ENCODE measurements around the gene RUNX2.
A peak's percentile ranks its signal among the peaks of the same experiment; 100 is the strongest.
"Not testable (repeated sequence)": the region's sequence is repeated elsewhere in the genome, so short reads cannot be mapped to it uniquely, and the experiment has no call there.

The RUNX2 gene

GRCh38 chr6:45327956-45328522 lies at the start of gene RUNX2:
Gene RUNX2, plus strand, starts transcription at chr6:45328330. Its CDS starts 397 bp downstream, at chr6:45328727.
- peak in 2 of 6 experiments; percentile 4 to 9 for DNase-seq

GRCh38 chr6:45278367-45278766 lies 49.8 kb upstream of the RUNX2 start:
- DNase-seq: no peak

GRCh38 chr6:45286707-45287106 lies 41.4 kb upstream of the RUNX2 start:
- DNase-seq: not testable (repeated sequence)

- no peak for DNase-seq
These were observed 38.2 kb upstream of the RUNX2 start for GRCh38 chr6:45289751-45290514.

GRCh38 chr6:45293306-45293705 lies 34.8 kb upstream of the RUNX2 start:
- peak in 3 of 6 experiments; percentile 14 to 46 (median 30) for DNase-seq

- DNase-seq: not testable (repeated sequence)
These were observed 33.9 kb upstream of the RUNX2 start for GRCh38 chr6:45294065-45294701.

- DNase-seq: no peak
These were observed 30.8 kb upstream of the RUNX2 start for GRCh38 chr6:45297320-45297719.

- no peak for DNase-seq
These were observed 29.0 kb upstream of the RUNX2 start for GRCh38 chr6:45299096-45299581.

- no peak for DNase-seq
These were observed 27.4 kb upstream of the RUNX2 start for GRCh38 chr6:45300736-45301135.

- no peak for DNase-seq
These were observed 26.6 kb upstream of the RUNX2 start for GRCh38 chr6:45301348-45302142.

- DNase-seq: no peak
These were observed 25.3 kb upstream of the RUNX2 start for GRCh38 chr6:45302832-45303231.

GRCh38 chr6:45305546-45305945 lies 22.6 kb upstream of the RUNX2 start:
- DNase-seq: no peak

- peak; percentile 10 to 68 (median 40) for DNase-seq
These were observed 17.9 kb upstream of the RUNX2 start for GRCh38 chr6:45310118-45310788.

- no peak for DNase-seq
These were observed 14.0 kb upstream of the RUNX2 start for GRCh38 chr6:45314146-45314545.

- no peak for DNase-seq
These were observed 7.8 kb upstream of the RUNX2 start for GRCh38 chr6:45320349-45320748.

- DNase-seq: peak in 3 of 6 experiments; percentile 28 to 39 (median 35)
These were observed 4.4 kb upstream of the RUNX2 start for GRCh38 chr6:45323656-45324224.

- no peak for DNase-seq
These were observed 1.3 kb upstream of the RUNX2 start for GRCh38 chr6:45326698-45327417.

- no peak for DNase-seq
These were observed 393 bp downstream of the RUNX2 start for GRCh38 chr6:45328523-45328922.

- DNase-seq: no peak
These were observed 16.8 kb downstream of the RUNX2 start for GRCh38 chr6:45344900-45345299.

- no peak for DNase-seq
These were observed 22.1 kb downstream of the RUNX2 start for GRCh38 chr6:45350186-45350710.

- DNase-seq: peak in 1 of 6 experiments; percentile 4
These were observed 22.9 kb downstream of the RUNX2 start for GRCh38 chr6:45351076-45351475.

Data from stimulated activated naive CD4-positive, alpha-beta T cell (primary cell).